ENCODE measurements around the gene ATP10D. TPM values are rescaled to one million over a fixed set of nuclear protein-coding genes. Genes with fewer than 3 reads are reported as not detected.
"Not testable (repeated sequence)": the region's sequence is repeated elsewhere in the genome, so short reads cannot be mapped to it uniquely, and the experiment has no call there.

The ATP10D gene
- total RNA-seq, 6 donors from 2014 or later: 13.7 to 27.6 (median 22.1) TPM

- 97 to 100% methylated on average over 1 of the region's 1 CpG for WGBS, 2 donors
- DNase-seq (no peak), ATAC-seq (ENCODE audit: low FRiP score in 2 of 2) (no peak)
- Histone ChIP-seq H3K4me1 (peaks cover 19 to 23% (median 22%) of the 10 kb centered on the region in 4 donors), H3K36me3 (peaks cover 0 to 39% (median 9%) of the 10 kb centered on the region in 4 donors), H3K27ac (no peak overlapping the region), H3K9me3 (no peaks in the 10 kb centered on the region), H3K4me3 (no peak overlapping the region), H3K27me3 (no peaks in the 10 kb centered on the region)
- TF ChIP-seq CTCF (IDR thresholded peaks at IDR 0.05) (no peak), POLR2A (IDR thresholded peaks at IDR 0.05) (no peak)
Measured at GRCh38 chr4:47534772-47535171, 49.7 kb downstream of the ATP10D start.

GRCh38 chr4:47535567-47536147, 50.6 kb downstream of the ATP10D start:
- H3K4me3 ChIP-seq: no peak overlapping the region
- H3K36me3 ChIP-seq: peaks cover 0 to 39% (median 9%) of the 10 kb centered on the region in 4 donors
- TF ChIP-seq EP300 (IDR thresholded peaks at IDR 0.05): no peak
- TF ChIP-seq CTCF (IDR thresholded peaks at IDR 0.05): no peak
- TF ChIP-seq POLR2AphosphoS5 (IDR thresholded peaks at IDR 0.05): no peak
- TF ChIP-seq POLR2A (IDR thresholded peaks at IDR 0.05): no peak
- ATAC-seq (ENCODE audit: low FRiP score in 2 of 2) (no peak), DNase-seq (no peak)
- 94 to 97% methylated on average over 5 of the region's 5 CpGs for WGBS, 2 donors
- H3K4me1 ChIP-seq: peaks cover 18 to 21% (median 20%) of the 10 kb centered on the region in 4 donors
- no peak overlapping the region for H3K27ac ChIP-seq
- no peaks in the 10 kb centered on the region for H3K27me3 ChIP-seq
- no peaks in the 10 kb centered on the region for H3K9me3 ChIP-seq

- no peaks in the 10 kb centered on the region for H3K9me3 ChIP-seq
- 0% methylated on average over 1 of the region's 1 CpG for WGBS, 2 donors
- H3K27ac ChIP-seq: no peak overlapping the region
- H3K4me1 ChIP-seq: peaks cover 6 to 10% (median 7%) of the 10 kb centered on the region in 4 donors
- no peak for TF ChIP-seq EP300 (IDR thresholded peaks at IDR 0.05)
- no peak for TF ChIP-seq POLR2AphosphoS5 (IDR thresholded peaks at IDR 0.05)
- TF ChIP-seq POLR2A (IDR thresholded peaks at IDR 0.05): no peak
- TF ChIP-seq CTCF (IDR thresholded peaks at IDR 0.05): no peak
- H3K36me3 ChIP-seq: peaks cover 0 to 39% (median 9%) of the 10 kb centered on the region in 4 donors
- no peaks in the 10 kb centered on the region for H3K27me3 ChIP-seq
- ATAC-seq (ENCODE audit: low FRiP score in 2 of 2) (no peak), DNase-seq (no peak)
- no peak overlapping the region for H3K4me3 ChIP-seq
Measured at GRCh38 chr4:47536966-47537365, 51.9 kb downstream of the ATP10D start.

GRCh38 chr4:47538111-47538824, 53.2 kb downstream of the ATP10D start:
- H3K4me3 ChIP-seq: no peak overlapping the region
- H3K4me1 ChIP-seq: no peaks in the 10 kb centered on the region
- H3K36me3 ChIP-seq: peaks cover 0 to 34% (median 12%) of the 10 kb centered on the region in 4 donors
- no peaks in the 10 kb centered on the region for H3K27me3 ChIP-seq
- DNase-seq: no peak
- no peak for ATAC-seq (ENCODE audit: low FRiP score in 2 of 2)
- TF ChIP-seq CTCF (IDR thresholded peaks at IDR 0.05) (no peak), POLR2A (IDR thresholded peaks at IDR 0.05) (no peak), POLR2AphosphoS5 (IDR thresholded peaks at IDR 0.05) (no peak), EP300 (IDR thresholded peaks at IDR 0.05) (no peak)
- H3K9me3 ChIP-seq: no peaks in the 10 kb centered on the region
- 90 to 94% methylated on average over 3 of the region's 3 CpGs for WGBS, 2 donors
- H3K27ac ChIP-seq: no peak overlapping the region

- Histone ChIP-seq H3K27me3 (no peaks in the 10 kb centered on the region), H3K4me3 (no peak overlapping the region), H3K9me3 (no peaks in the 10 kb centered on the region), H3K27ac (no peak overlapping the region), H3K36me3 (peaks cover 0 to 34% (median 12%) of the 10 kb centered on the region in 4 donors), H3K4me1 (no peaks in the 10 kb centered on the region)
- DNase-seq (no peak), ATAC-seq (ENCODE audit: low FRiP score in 2 of 2) (no peak)
- TF ChIP-seq POLR2AphosphoS5 (IDR thresholded peaks at IDR 0.05): no peak
- 92% methylated on average over 2 of the region's 2 CpGs for WGBS, 2 donors
Measured at GRCh38 chr4:47538825-47539154, 53.7 kb downstream of the ATP10D start.

- WGBS, 2 donors: 93 to 97% methylated on average over 5 of the region's 5 CpGs
- H3K27me3 ChIP-seq: not testable (repeated sequence)
Measured at GRCh38 chr4:47542640-47543039, 57.6 kb downstream of the ATP10D start.

More at GRCh38 chr4:47542640-47543039, 57.6 kb downstream of the ATP10D start:
- not testable (repeated sequence) for ATAC-seq (ENCODE audit: low FRiP score in 2 of 2); H3K4me1 ChIP-seq; H3K4me3 ChIP-seq; H3K27ac ChIP-seq; DNase-seq; H3K9me3 ChIP-seq
- H3K36me3 ChIP-seq: peaks cover 4 to 26% (median 21%) of the 10 kb centered on the region in 4 donors

Measured in upper lobe of left lung (tissue), 6 donors.